Left ventricle myocardium inferior (tissue), 1 donor: ENCODE results near the gene COX7A2. TPM values are rescaled to one million over a fixed set of nuclear protein-coding genes. Genes with fewer than 3 reads are reported as not detected.

Experiments
- DNase-seq: peaks from one replicate; pipeline ENCODE4 v3.0.0-alpha.2; 2020
- H3K27ac ChIP-seq: fragments of 200-600 bp; replicated peaks from 2 replicates; pipeline ENCODE4 v1.8.0; 2021
- H3K27me3 ChIP-seq: fragments of 200-600 bp; 2 replicates; pipeline ENCODE4 v1.8.0; 2021; ENCODE audit warnings: low read depth
- H3K36me3 ChIP-seq: fragments of 200-600 bp; 2 replicates; pipeline ENCODE4 v1.8.0; 2021
- H3K4me1 ChIP-seq: fragments of 200-600 bp; 2 replicates; pipeline ENCODE4 v1.8.0; 2021
- H3K4me3 ChIP-seq: fragments of 200-600 bp; 2 replicates; pipeline ENCODE4 v1.8.0; 2021; ENCODE audit warnings: mild to moderate bottlenecking, moderate library complexity
- H3K9me3 ChIP-seq: fragments of 200-600 bp; replicated peaks from 2 replicates; pipeline ENCODE4 v1.8.0; 2021
- CTCF ChIP-seq: fragments of 200-600 bp; IDR thresholded peaks from 2 replicates; pipeline ENCODE4 v1.8.0; 2021; ENCODE audit warnings: antibody characterized with exemption, mild to moderate bottlenecking, borderline replicate concordance
- intact Hi-C: fragments of 100-400 bp; cut with micrococcal nuclease; formaldehyde crosslinking; loops from one replicate; pipeline ENCODE4 v1.11.0; 2022
- total RNA-seq: library from RNA; stranded (reverse); fragmentation: NEBNext Ultra II Directional; extraction: Animal tissue kit (Norgen Biotek cat#: 25700); gene quantifications from one replicate; pipeline ENCODE4 v1.2.1, GENCODE V29; 2021
- donor health status: DM: no; HTN: yes; CAD: no; lungs with severe emphysema.

Gene COX7A2
- total RNA-seq, 1 donor from 2014 or later = 1,008 TPM

DNA sequence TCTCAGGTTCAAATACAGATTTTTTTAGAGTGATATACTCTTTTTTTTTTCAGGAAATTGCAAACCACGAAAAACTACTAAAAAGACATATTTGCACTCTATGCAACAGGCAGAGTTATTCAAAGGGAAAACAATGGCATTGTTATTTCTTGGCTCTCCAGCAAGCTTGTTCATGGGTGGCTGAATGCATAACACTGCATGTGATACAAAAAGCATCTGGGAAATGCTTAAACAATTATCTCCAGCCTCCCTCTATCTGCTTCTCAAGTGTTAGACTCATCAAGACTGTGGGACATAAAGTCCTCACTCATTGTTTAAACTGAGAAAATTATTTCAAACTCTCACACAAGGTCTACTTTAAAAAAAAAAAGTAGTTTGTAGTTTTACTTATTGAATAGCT lies 30.5 kb downstream of the COX7A2 start:
- Histone ChIP-seq H3K36me3 (no peaks in the 10 kb centered on the region), H3K27me3 (peaks cover 8% of the 10 kb centered on the region), H3K9me3 (no peaks in the 10 kb centered on the region), H3K27ac (no peak overlapping the region), H3K4me1 (peaks cover 58% of the 10 kb centered on the region), H3K4me3 (no peak overlapping the region)
- intact Hi-C loops = loop anchor here (5.0 to 10.0 kb wide), 2 partner anchors 1358 to 1476 kb away; no protein-coding TSS in a partner anchor
- DNase-seq = no peak
- TF ChIP-seq CTCF = no peak

GRCh38 chr6:75211920-75212590 lies 31.5 kb downstream of the COX7A2 start:
- Histone ChIP-seq H3K4me1 (peaks cover 56% of the 10 kb centered on the region), H3K36me3 (no peaks in the 10 kb centered on the region), H3K4me3 (no peak overlapping the region), H3K9me3 (no peaks in the 10 kb centered on the region), H3K27me3 (peaks cover 16% of the 10 kb centered on the region), H3K27ac (no peak overlapping the region)
- TF ChIP-seq CTCF = no peak
- intact Hi-C loops = loop anchor here (5.0 to 10.0 kb wide), 2 partner anchors 1357 to 1475 kb away; no protein-coding TSS in a partner anchor
- DNase-seq = no peak

DNA sequence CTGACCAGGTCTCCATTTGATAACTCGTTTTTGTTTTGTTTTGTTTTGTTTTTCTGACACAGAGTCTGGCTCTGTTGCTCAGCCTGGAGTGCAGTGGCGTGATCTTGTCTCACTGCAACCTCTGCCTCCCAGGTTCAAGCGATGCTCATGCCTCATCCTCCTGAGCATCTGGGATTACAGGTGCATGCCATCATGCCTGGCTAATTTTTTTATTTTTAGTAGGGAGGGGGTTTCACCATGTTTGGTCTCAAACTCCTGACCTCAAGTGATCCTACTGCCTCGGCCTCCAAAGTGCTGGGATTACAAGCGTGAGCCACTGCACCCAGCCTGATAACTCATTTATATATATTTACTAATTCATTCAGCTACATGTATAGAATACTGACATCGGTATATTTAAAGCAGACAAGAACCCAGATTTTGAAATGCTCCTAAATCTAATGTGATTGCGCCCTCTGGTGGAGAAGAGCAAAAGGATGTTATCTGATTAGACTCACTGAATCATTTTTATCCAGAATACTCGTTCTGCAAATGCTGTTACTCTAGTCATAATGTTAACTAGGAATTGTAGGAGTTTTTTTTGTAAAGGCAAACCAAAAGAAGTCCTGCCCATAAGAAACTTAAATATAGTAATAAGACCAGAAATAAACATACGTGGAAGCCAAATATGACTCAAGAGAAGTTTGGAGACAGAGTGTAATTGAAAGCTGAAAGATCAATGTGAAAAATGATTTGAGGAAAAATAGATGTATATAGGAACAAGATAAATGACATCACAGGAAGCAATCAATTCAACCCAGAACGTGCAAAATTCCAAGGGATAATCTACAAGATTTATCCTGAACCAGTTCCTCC lies 32.5 kb downstream of the COX7A2 start:
- Histone ChIP-seq H3K27me3 (peaks cover 26% of the 10 kb centered on the region), H3K4me1 (peaks cover 59% of the 10 kb centered on the region), H3K4me3 (no peak overlapping the region), H3K27ac (no peak overlapping the region), H3K9me3 (no peaks in the 10 kb centered on the region), H3K36me3 (no peaks in the 10 kb centered on the region)
- intact Hi-C loops = loop anchor here (5.0 to 10.0 kb wide), 2 partner anchors 1356 to 1474 kb away; no protein-coding TSS in a partner anchor
- peak; percentile 83 for TF ChIP-seq CTCF
- DNase-seq = no peak

DNA sequence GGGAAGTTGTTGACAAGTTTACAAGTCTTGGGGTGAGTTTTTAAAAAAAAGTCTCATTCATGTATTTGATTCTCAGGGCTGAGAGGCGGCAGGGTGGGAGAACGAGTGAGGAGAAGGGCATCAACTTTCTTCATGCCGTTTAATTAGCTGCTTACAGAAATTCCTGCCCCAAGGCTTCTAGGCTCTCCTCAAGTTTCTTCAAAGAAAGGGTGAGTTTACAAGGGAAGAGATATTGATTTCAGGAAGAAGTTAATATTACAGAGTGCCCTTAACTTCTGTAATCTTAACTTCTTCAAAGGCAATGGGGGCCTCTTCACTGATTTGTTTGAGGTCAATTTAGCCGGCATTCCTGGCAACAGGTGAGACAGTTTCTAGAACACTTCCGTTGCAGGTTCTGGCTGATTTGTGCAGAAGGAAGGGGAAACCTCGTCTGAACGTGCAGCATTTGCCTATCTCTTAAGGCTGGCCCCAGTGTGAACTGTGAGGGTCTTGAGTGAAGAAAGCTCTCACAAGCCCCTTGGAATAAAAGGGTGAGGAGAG lies 34.3 kb downstream of the COX7A2 start:
- DNase-seq = no peak
- peak overlapping the region; percentile 60 for H3K4me3 ChIP-seq
- intact Hi-C loops = loop anchor here (10.0 kb wide), 1 partner anchor 1124 kb away; no protein-coding TSS in a partner anchor
- H3K36me3 ChIP-seq = no peaks in the 10 kb centered on the region
- no peak for TF ChIP-seq CTCF
- H3K27me3 ChIP-seq = peaks cover 44% of the 10 kb centered on the region
- H3K27ac ChIP-seq = no peak overlapping the region
- H3K9me3 ChIP-seq = no peaks in the 10 kb centered on the region
- H3K4me1 ChIP-seq = peaks cover 78% of the 10 kb centered on the region
